HEK293 (cell line): ENCODE results near the gene KCNQ2.

Experiments
- GLIS1 ChIP-seq: fragments of 450-650 bp; formaldehyde crosslinking; IDR thresholded peaks from 2 replicates; pipeline ENCODE4 v1.5.1; 2016; ENCODE audit warnings: missing biosample characterization, missing genetic modification characterization
- OSR2 ChIP-seq: fragments of 450-650 bp; formaldehyde crosslinking; IDR thresholded peaks from 2 replicates; pipeline ENCODE4 v1.5.1; 2016; ENCODE audit warnings: missing biosample characterization, missing genetic modification characterization
- PRDM6 ChIP-seq: fragments of 450-650 bp; formaldehyde crosslinking; IDR thresholded peaks from 2 replicates; pipeline ENCODE4 v1.5.1; 2017; ENCODE audit warnings: missing biosample characterization, missing genetic modification characterization
- SCRT2 ChIP-seq: fragments of 450-650 bp; formaldehyde crosslinking; IDR thresholded peaks from 2 replicates; pipeline ENCODE4 v1.5.1; 2016; ENCODE audit warnings: missing biosample characterization, missing genetic modification characterization
- TRIM28 ChIP-seq: IDR thresholded peaks from 2 replicates; pipeline ENCODE4 v1.6.1; 2011; ENCODE audit warnings: low read length, control low read depth, borderline replicate concordance
- ZBTB1 ChIP-seq: fragments of 450-650 bp; formaldehyde crosslinking; IDR thresholded peaks from 2 replicates; pipeline ENCODE4 v1.5.1; 2016; ENCODE audit warnings: missing biosample characterization, missing genetic modification characterization
- ZBTB6 ChIP-seq: fragments of 450-650 bp; formaldehyde crosslinking; IDR thresholded peaks from 2 replicates; pipeline ENCODE4 v1.5.1; 2017; ENCODE audit warnings: missing biosample characterization, missing genetic modification characterization
- ZFP37 ChIP-seq: fragments of 450-650 bp; formaldehyde crosslinking; IDR thresholded peaks from 2 replicates; pipeline ENCODE4 v1.5.1; 2016; ENCODE audit warnings: missing biosample characterization, missing genetic modification characterization
- ZFP41 ChIP-seq: fragments of 450-650 bp; formaldehyde crosslinking; IDR thresholded peaks from 2 replicates; pipeline ENCODE4 v1.5.1; 2016; ENCODE audit warnings: missing biosample characterization, missing genetic modification characterization, borderline replicate concordance
- ZIC2 ChIP-seq: fragments of 450-650 bp; formaldehyde crosslinking; IDR thresholded peaks from 2 replicates; pipeline ENCODE4 v1.5.1; 2016; ENCODE audit warnings: missing biosample characterization, missing genetic modification characterization
- ZNF112 ChIP-seq: fragments of 450-650 bp; formaldehyde crosslinking; IDR thresholded peaks from 2 replicates; pipeline ENCODE4 v1.5.0; 2017; ENCODE audit warnings: missing biosample characterization, missing genetic modification characterization
- ZNF114 ChIP-seq: fragments of 450-650 bp; formaldehyde crosslinking; IDR thresholded peaks from 2 replicates; pipeline ENCODE4 v1.5.0; 2017; ENCODE audit warnings: missing biosample characterization, missing genetic modification characterization
- ZNF174 ChIP-seq: fragments of 450-650 bp; formaldehyde crosslinking; IDR thresholded peaks from 2 replicates; pipeline ENCODE4 v1.5.0; 2017; ENCODE audit warnings: missing biosample characterization, mild to moderate bottlenecking, missing genetic modification characterization
- ZNF19 ChIP-seq: fragments of 450-650 bp; formaldehyde crosslinking; IDR thresholded peaks from 2 replicates; pipeline ENCODE4; 2016; ENCODE audit warnings: missing biosample characterization, missing genetic modification characterization, low read depth
- ZNF23 ChIP-seq: fragments of 450-650 bp; formaldehyde crosslinking; IDR thresholded peaks from 2 replicates; pipeline ENCODE4 v1.5.1; 2016; ENCODE audit warnings: missing biosample characterization, missing genetic modification characterization, borderline replicate concordance
- ZNF248 ChIP-seq: fragments of 450-650 bp; formaldehyde crosslinking; IDR thresholded peaks from 2 replicates; pipeline ENCODE4 v1.5.1; 2017; ENCODE audit warnings: missing biosample characterization, missing genetic modification characterization
- ZNF280D ChIP-seq: fragments of 450-650 bp; formaldehyde crosslinking; IDR thresholded peaks from 2 replicates; pipeline ENCODE4 v1.5.1; 2016; ENCODE audit warnings: missing biosample characterization, missing genetic modification characterization
- ZNF335 ChIP-seq: fragments of 450-650 bp; formaldehyde crosslinking; conservative IDR thresholded peaks from 2 replicates; pipeline ENCODE4 v1.5.1; 2016; ENCODE audit warnings: missing biosample characterization, missing genetic modification characterization
- ZNF391 ChIP-seq: fragments of 450-650 bp; formaldehyde crosslinking; IDR thresholded peaks from 2 replicates; pipeline ENCODE4 v1.5.1; 2016; ENCODE audit warnings: low read depth, missing biosample characterization, missing genetic modification characterization, borderline replicate concordance
- ZNF48 ChIP-seq: fragments of 450-650 bp; formaldehyde crosslinking; IDR thresholded peaks from 2 replicates; pipeline ENCODE4 v1.5.1; 2016; ENCODE audit warnings: missing biosample characterization, missing genetic modification characterization
- ZNF501 ChIP-seq: fragments of 450-650 bp; formaldehyde crosslinking; IDR thresholded peaks from 2 replicates; pipeline ENCODE4 v1.5.1; 2016; ENCODE audit warnings: missing biosample characterization, missing genetic modification characterization
- ZNF513 ChIP-seq: fragments of 450-650 bp; IDR thresholded peaks from 2 replicates; pipeline ENCODE4 v1.5.1; 2018; ENCODE audit warnings: missing biosample characterization, missing genetic modification characterization
- ZNF529 ChIP-seq: fragments of 450-650 bp; formaldehyde crosslinking; IDR thresholded peaks from 2 replicates; pipeline ENCODE4 v1.5.1; 2017; ENCODE audit warnings: missing genetic modification characterization, missing biosample characterization; ENCODE audit not compliant: insufficient replicate concordance
- ZNF530 ChIP-seq: fragments of 450-650 bp; formaldehyde crosslinking; IDR thresholded peaks from 2 replicates; pipeline ENCODE4 v1.5.1; 2016; ENCODE audit warnings: low read depth, missing biosample characterization, missing genetic modification characterization
- ZNF560 ChIP-seq: fragments of 450-650 bp; formaldehyde crosslinking; IDR thresholded peaks from 2 replicates; pipeline ENCODE4 v1.5.1; 2017; ENCODE audit warnings: missing biosample characterization, missing genetic modification characterization, borderline replicate concordance
- ZNF626 ChIP-seq: fragments of 450-650 bp; sonication (Bioruptor Pico); formaldehyde crosslinking; IDR thresholded peaks from 2 replicates; pipeline ENCODE4 v1.5.1; 2018; ENCODE audit warnings: missing biosample characterization, missing genetic modification characterization, inconsistent platforms
- ZNF660 ChIP-seq: fragments of 450-650 bp; IDR thresholded peaks from 2 replicates; pipeline ENCODE4 v1.5.1; 2018; ENCODE audit warnings: missing biosample characterization, mild to moderate bottlenecking, missing genetic modification characterization
- ZSCAN23 ChIP-seq: fragments of 450-650 bp; formaldehyde crosslinking; IDR thresholded peaks from 2 replicates; pipeline ENCODE4 v1.5.1; 2016; ENCODE audit warnings: missing biosample characterization, missing genetic modification characterization
- ZSCAN4 ChIP-seq: fragments of 450-650 bp; formaldehyde crosslinking; IDR thresholded peaks from 2 replicates; pipeline ENCODE4 v1.5.1; 2017; ENCODE audit warnings: missing biosample characterization, missing genetic modification characterization
- ZSCAN5A ChIP-seq: fragments of 450-650 bp; formaldehyde crosslinking; IDR thresholded peaks from 2 replicates; pipeline ENCODE4 v1.5.1; 2016; ENCODE audit warnings: missing biosample characterization, missing genetic modification characterization

The KCNQ2 gene

GRCh38 chr20:63497946-63498935 lies 25.8 kb upstream of the KCNQ2 start (continued):
- TF ChIP-seq ZNF501 (tag by site-specific recombination) = no peak
- TF ChIP-seq ZNF23 (tag by site-specific recombination) = no peak
- peak; percentile 76 for TF ChIP-seq GLIS1
- no peak for TF ChIP-seq ZNF529
- TF ChIP-seq ZBTB1 (tag by site-specific recombination) = no peak
- no peak for TF ChIP-seq SCRT2 (tag by site-specific recombination)
- 0 out of 2 replicates have a peak, but pooled peaks have one; percentile 24 for TF ChIP-seq ZBTB6 (tag by site-specific recombination)
- TF ChIP-seq ZNF391 (tag by site-specific recombination) = no peak
- TF ChIP-seq ZSCAN4 = no peak
- no peak for TF ChIP-seq ZSCAN23 (tag by site-specific recombination)
- TF ChIP-seq ZNF530 (tag by site-specific recombination) = no peak
- no peak for TF ChIP-seq ZNF513 (tag by site-specific recombination)
- TF ChIP-seq ZNF174 (tag by site-specific recombination) = no peak
- TF ChIP-seq ZNF626 = no peak
- no peak for TF ChIP-seq ZNF48 (tag by site-specific recombination)
- no peak for TF ChIP-seq ZNF114 (tag by site-specific recombination)
- TF ChIP-seq ZNF280D (tag by site-specific recombination) = no peak
- TF ChIP-seq ZIC2 (tag by site-specific recombination) = peak; percentile 81
- TF ChIP-seq ZFP37 (tag by site-specific recombination) = no peak
- no peak for TF ChIP-seq ZFP41 (tag by site-specific recombination)
- peak; percentile 52; the same call in 1 of the 2 replicates for TF ChIP-seq OSR2 (tag by site-specific recombination)
- no peak for TF ChIP-seq ZNF248
- TF ChIP-seq TRIM28 = no peak
- no peak for TF ChIP-seq ZNF112 (tag by site-specific recombination)
- no peak for TF ChIP-seq ZNF19 (tag by site-specific recombination)
- TF ChIP-seq ZNF335 = peak; percentile 51
- TF ChIP-seq ZSCAN5A (tag by site-specific recombination) = no peak
- no peak for TF ChIP-seq ZNF660
- no peak for TF ChIP-seq PRDM6
- no peak for TF ChIP-seq ZNF560 (tag by site-specific recombination)
